Stimulated activated effector memory CD8-positive, alpha-beta T cell treated with anti-CD3 and anti-CD28 coated beads, Interleukin-12 subunit alpha, Interleukin-12 subunit beta, amount 100 ng/mL, for 72 hours (primary cell): ENCODE results near the gene CHCHD3.

Source experiments
- ATAC-seq: fragments of 150-1000 bp; cut with Tn5 transposase; 2 replicates; pipeline ENCODE4 v1.10.0; 2021
- DNase-seq, 2 donors: peaks; one replicate each; pipeline ENCODE4 v3.0.0; 2021 to 2022; ENCODE audit warnings: low spot score in 2 of 2
- H3K27ac Mint-ChIP-seq: one replicate; pipeline ENCODE4 v1.8.0; 2022; ENCODE audit warnings: mild to moderate bottlenecking, mixed read lengths
- H3K36me3 Mint-ChIP-seq: one replicate; pipeline ENCODE4 v1.8.0; 2022; ENCODE audit warnings: mild to moderate bottlenecking, mixed read lengths
- H3K4me1 Mint-ChIP-seq: one replicate; pipeline ENCODE4 v1.8.0; 2022; ENCODE audit warnings: mixed read lengths
- H3K4me3 Mint-ChIP-seq: one replicate; pipeline ENCODE4 v1.8.0; 2022; ENCODE audit warnings: mild to moderate bottlenecking, mixed read lengths
- H3K9me3 Mint-ChIP-seq: one replicate; pipeline ENCODE4 v1.8.0; 2022; ENCODE audit warnings: mixed read lengths

CHCHD3 gene

DNA sequence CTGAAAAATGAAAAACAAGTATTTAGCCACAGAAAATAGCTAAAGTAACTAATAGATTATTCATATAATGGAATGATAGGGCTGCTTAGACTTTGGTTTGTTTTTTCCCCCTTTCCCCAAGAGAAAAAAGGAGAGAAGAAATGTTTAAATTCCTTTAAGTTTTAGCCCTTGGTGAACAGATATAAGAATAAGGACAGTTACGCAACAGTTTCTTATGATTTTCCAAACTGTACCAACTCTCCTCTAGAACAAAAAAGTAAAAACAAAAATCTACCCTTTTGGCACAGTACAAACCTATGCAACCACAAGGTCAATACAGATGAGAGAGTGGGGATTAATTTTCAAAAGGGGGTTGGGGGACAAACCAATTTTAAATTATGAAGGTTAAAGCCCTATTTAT is 227.7 kb downstream of the CHCHD3 start:
- H3K4me3 Mint-ChIP-seq: no peak overlapping the region
- no peaks in the 10 kb centered on the region for H3K4me1 Mint-ChIP-seq

GRCh38 chr7:132847376-132847775 is 234.5 kb downstream of the CHCHD3 start:
- Mint-ChIP-seq H3K27ac (no peak overlapping the region), H3K4me1 (no peaks in the 10 kb centered on the region), H3K9me3 (no peaks in the 10 kb centered on the region), H3K36me3 (no peaks in the 10 kb centered on the region), H3K4me3 (no peak overlapping the region)
- DNase-seq: no peak
- no peak for ATAC-seq

More for the DNA sequence above, 227.7 kb downstream of the CHCHD3 start:
- no peak for DNase-seq
- no peak overlapping the region for H3K27ac Mint-ChIP-seq
- H3K36me3 Mint-ChIP-seq: no peaks in the 10 kb centered on the region
- no peak for ATAC-seq
- H3K9me3 Mint-ChIP-seq: no peaks in the 10 kb centered on the region

DNA sequence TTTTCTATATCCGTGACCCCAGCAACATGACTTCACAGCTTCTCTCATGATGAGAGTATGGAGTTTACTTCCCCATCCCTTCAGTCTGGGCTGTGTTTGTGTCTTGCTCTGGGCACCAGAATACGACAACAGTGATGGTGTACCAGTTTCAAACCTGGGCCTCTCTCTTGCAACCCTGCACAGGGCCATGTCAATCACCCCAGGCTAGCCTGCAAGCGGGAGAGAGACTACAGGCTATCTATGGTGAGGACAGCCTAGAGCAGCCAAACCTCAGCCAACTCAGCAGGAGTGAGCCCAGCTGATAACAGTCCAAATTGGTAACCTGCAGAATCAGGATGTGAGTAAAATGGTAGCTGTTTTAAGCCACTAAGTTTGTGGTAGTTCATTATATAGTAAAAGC is 235.8 kb downstream of the CHCHD3 start:
- H3K4me1 Mint-ChIP-seq: no peaks in the 10 kb centered on the region
- H3K27ac Mint-ChIP-seq: no peak overlapping the region
- DNase-seq: no peak
- H3K9me3 Mint-ChIP-seq: no peaks in the 10 kb centered on the region
- no peak for ATAC-seq
- H3K36me3 Mint-ChIP-seq: peaks cover 3% of the 10 kb centered on the region
- no peak overlapping the region for H3K4me3 Mint-ChIP-seq

DNA sequence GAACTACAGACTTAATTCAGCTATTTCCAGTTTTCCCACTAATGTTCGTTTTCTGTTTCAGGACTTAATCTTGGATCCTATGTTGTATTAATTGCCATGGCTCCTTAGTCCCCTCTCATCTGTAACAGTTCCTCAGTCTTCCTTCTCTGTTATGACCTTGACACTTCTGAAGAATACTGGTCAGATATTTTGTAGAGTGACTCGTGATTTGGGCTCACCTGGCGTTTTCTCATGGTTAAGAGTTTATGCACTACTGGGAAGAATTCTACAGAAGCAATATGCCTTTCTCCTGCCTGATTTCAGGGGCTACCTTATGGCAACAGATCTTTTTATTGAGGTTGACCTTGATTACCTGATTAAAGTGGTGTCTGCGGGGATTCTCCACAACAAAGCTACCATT is 239.4 kb downstream of the CHCHD3 start:
- ATAC-seq (no peak), DNase-seq (no peak)
- Mint-ChIP-seq H3K4me1 (no peaks in the 10 kb centered on the region), H3K27ac (no peak overlapping the region), H3K4me3 (no peak overlapping the region), H3K36me3 (peaks cover 4% of the 10 kb centered on the region), H3K9me3 (no peaks in the 10 kb centered on the region)

DNA sequence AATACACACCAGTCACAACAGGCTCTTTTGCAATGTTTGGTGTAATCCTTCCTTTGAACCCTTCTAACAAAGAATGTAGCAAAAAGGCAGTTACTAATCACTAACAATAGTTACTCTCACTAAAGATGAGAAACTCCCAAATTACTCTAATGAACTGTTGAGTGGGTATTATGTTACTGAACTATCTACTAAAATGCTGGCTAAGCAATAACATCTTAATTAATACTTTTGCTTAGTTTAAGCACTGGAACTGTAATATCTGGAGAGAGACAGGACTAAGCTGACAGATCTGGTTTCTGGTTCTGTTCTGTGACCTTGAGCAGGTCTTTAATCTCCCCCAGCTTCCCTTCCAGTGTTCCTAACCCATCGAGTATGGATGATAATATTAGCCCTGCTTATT is 241.7 kb downstream of the CHCHD3 start:
- no peak overlapping the region for H3K27ac Mint-ChIP-seq
- H3K4me3 Mint-ChIP-seq: no peak overlapping the region
- DNase-seq: no peak
- H3K36me3 Mint-ChIP-seq: peaks cover 17% of the 10 kb centered on the region
- no peaks in the 10 kb centered on the region for H3K4me1 Mint-ChIP-seq
- ATAC-seq: no peak
- H3K9me3 Mint-ChIP-seq: no peaks in the 10 kb centered on the region

DNA sequence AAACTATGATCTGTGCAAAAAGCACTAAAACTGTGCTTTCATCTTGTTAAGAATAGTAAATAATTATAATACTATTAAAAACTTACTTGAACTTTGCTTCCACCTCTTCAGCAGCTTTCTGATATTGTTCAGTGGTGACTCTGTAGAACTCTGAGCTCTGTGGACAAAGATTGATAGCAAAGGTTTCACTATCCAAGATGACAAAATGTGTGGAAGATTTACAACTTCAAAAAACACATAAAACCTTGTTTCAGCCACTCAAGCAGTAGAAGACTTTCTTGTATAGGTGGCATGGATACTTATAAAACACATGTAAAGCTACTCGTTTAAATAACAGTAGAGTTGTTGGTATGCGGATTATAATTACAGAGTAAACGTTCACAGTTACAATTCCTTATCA is 243.6 kb downstream of the CHCHD3 start:
- Mint-ChIP-seq H3K4me3 (no peak overlapping the region), H3K36me3 (peaks cover 17% of the 10 kb centered on the region), H3K27ac (no peak overlapping the region), H3K9me3 (no peaks in the 10 kb centered on the region), H3K4me1 (no peaks in the 10 kb centered on the region)
- DNase-seq (no peak), ATAC-seq (no peak)

GRCh38 chr7:132837529-132837928 is 244.4 kb downstream of the CHCHD3 start:
- no peak for ATAC-seq
- H3K4me1 Mint-ChIP-seq: no peaks in the 10 kb centered on the region
- no peak overlapping the region for H3K4me3 Mint-ChIP-seq
- peaks cover 17% of the 10 kb centered on the region for H3K36me3 Mint-ChIP-seq
- no peak for DNase-seq
- no peak overlapping the region for H3K27ac Mint-ChIP-seq
- no peaks in the 10 kb centered on the region for H3K9me3 Mint-ChIP-seq

DNA sequence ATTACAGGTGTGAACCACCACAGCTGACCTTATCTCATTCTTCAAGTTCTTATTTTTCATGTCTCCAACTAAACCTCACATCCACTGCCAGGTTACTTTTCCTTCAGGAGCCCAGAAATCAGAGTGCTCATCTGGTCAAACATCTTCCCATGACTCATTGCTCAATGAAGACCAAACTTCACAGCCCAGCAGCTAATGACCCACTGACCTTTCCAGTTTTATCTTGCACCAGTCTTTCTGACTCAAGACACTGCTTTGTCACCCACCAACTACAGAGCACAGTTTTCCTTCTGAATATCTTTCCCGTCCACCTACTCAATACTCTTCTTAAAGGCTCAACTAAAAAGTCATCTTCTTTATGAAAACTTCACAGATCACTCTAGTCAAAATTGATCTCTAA is 245.1 kb downstream of the CHCHD3 start:
- Mint-ChIP-seq H3K4me3 (no peak overlapping the region), H3K4me1 (no peaks in the 10 kb centered on the region), H3K36me3 (peaks cover 17% of the 10 kb centered on the region), H3K27ac (no peak overlapping the region), H3K9me3 (no peaks in the 10 kb centered on the region)
- no peak for DNase-seq
- no peak for ATAC-seq

DNA sequence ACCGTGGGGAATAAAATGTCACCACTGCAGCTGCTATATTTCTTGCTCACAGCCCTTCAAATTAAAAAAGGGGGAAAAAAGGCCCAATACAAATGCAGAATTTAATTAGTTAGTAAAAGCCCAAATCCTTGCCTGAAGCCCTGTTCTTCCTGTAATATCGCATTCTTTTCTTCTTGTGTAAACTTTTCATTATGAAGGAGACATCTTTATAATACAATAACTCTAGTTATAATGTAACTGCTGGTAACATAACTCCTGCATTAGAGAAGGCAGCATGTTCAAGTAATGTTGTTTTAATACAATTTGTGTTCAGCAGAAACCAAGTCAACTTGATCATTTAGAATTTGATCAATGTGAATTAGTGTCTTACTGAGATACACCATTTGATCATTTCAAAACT is 250.9 kb downstream of the CHCHD3 start:
- Mint-ChIP-seq H3K9me3 (no peaks in the 10 kb centered on the region), H3K4me3 (no peak overlapping the region), H3K36me3 (peaks cover 6% of the 10 kb centered on the region), H3K4me1 (peaks cover 5% of the 10 kb centered on the region), H3K27ac (no peak overlapping the region)
- no peak for ATAC-seq
- DNase-seq: no peak

GRCh38 chr7:132828502-132828901 is 253.4 kb downstream of the CHCHD3 start:
- Mint-ChIP-seq H3K36me3 (no peaks in the 10 kb centered on the region), H3K9me3 (peaks cover 3% of the 10 kb centered on the region), H3K4me3 (no peak overlapping the region), H3K27ac (no peak overlapping the region), H3K4me1 (peaks cover 11% of the 10 kb centered on the region)
- no peak for DNase-seq
- no peak for ATAC-seq

- ATAC-seq (no peak), DNase-seq (no peak)
- Mint-ChIP-seq H3K4me1 (peaks cover 11% of the 10 kb centered on the region), H3K9me3 (peaks cover 3% of the 10 kb centered on the region), H3K4me3 (no peak overlapping the region), H3K36me3 (no peaks in the 10 kb centered on the region), H3K27ac (no peak overlapping the region)
These were observed 255.7 kb downstream of the CHCHD3 start for GRCh38 chr7:132825932-132826835.

- Mint-ChIP-seq H3K27ac (no peak overlapping the region), H3K4me1 (peaks cover 11% of the 10 kb centered on the region), H3K9me3 (peaks cover 3% of the 10 kb centered on the region), H3K4me3 (no peak overlapping the region), H3K36me3 (no peaks in the 10 kb centered on the region)
- ATAC-seq: no peak
- DNase-seq: no peak
These were observed 256.7 kb downstream of the CHCHD3 start for GRCh38 chr7:132825222-132825621.

DNA sequence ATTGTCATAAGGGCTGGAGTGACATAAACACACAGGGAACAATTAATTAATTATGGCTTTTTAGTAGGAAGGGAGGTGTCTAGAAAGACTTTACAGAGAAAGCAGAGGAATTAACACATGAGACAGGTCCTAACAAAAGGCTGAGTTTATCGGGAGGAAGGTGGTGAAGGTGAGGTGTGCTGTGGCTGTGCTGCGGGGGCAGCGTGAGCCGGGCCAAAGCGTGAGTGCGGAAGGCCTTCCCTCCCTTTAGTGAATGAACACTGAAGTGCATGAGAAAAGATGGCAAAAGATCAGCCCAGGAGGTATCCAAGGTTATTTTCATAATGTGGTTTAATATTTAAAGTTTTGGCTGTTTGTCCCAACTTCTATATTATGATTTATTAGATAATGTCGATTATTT is 262.2 kb downstream of the CHCHD3 start:
- Mint-ChIP-seq H3K9me3 (peaks cover 1% of the 10 kb centered on the region), H3K27ac (no peak overlapping the region), H3K4me3 (no peak overlapping the region), H3K4me1 (no peaks in the 10 kb centered on the region), H3K36me3 (no peaks in the 10 kb centered on the region)
- DNase-seq (no peak), ATAC-seq (no peak)

DNA sequence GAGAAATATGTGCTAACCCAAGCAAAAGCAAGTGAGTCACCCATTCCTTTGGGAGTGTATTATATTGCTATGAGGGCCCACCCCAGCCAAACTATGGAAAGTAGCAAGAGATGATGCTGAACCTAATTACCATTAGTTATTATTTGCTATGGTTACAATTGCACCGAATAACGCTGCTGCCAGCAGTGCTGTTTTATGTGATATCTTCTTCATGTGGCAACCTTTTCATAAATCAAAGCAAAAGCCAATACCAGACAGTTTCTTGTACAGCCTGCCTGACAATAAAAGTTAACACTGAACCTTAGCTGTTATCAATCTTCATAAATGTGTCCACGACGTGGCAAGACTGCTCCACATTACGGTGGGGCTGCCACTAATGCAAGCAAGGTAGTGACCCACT is 263.9 kb downstream of the CHCHD3 start:
- Mint-ChIP-seq H3K36me3 (no peaks in the 10 kb centered on the region), H3K27ac (no peak overlapping the region), H3K4me1 (peaks cover under 1% of the 10 kb centered on the region), H3K4me3 (no peak overlapping the region), H3K9me3 (no peaks in the 10 kb centered on the region)
- ATAC-seq (no peak), DNase-seq (no peak)

DNA sequence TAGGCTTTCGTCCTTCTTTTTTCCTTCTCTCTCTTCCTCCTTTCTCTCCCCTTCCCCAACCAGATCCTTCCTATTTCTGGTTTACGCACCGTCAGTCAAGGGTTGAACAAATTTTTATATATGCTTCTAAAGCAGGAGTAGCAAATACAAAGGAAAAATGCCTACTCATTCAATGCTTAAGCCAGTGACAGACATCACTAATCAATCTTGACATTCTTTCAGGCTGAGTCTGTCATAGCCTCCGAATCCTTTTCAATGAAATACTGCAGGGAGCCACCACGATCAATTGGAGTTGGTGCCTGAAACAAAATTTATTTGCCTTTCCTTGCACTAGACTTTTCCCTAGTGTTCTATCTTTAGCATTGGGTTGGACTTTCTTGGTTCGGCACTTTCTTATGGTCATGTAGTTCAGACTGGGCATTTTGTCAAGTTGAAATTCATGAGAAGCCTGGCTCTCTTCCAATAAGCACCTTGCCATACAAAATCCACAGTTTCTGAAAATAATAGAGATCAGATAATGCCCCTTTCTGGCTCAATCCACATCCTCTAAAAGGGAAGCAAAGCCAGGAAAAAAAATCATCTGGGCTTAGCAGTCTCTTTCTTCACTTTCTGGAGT is 266.1 kb downstream of the CHCHD3 start:
- ATAC-seq: no peak
- H3K36me3 Mint-ChIP-seq: no peaks in the 10 kb centered on the region
- peaks cover 6% of the 10 kb centered on the region for H3K4me1 Mint-ChIP-seq
- no peak overlapping the region for H3K27ac Mint-ChIP-seq
- no peak for DNase-seq
- H3K9me3 Mint-ChIP-seq: peaks cover 6% of the 10 kb centered on the region
- no peak overlapping the region for H3K4me3 Mint-ChIP-seq

- Mint-ChIP-seq H3K36me3 (no peaks in the 10 kb centered on the region), H3K27ac (no peak overlapping the region), H3K9me3 (peaks cover 6% of the 10 kb centered on the region), H3K4me1 (peaks cover 6% of the 10 kb centered on the region), H3K4me3 (no peak overlapping the region)
- DNase-seq: no peak
- no peak for ATAC-seq
These were observed 266.8 kb downstream of the CHCHD3 start for GRCh38 chr7:132815130-132815529.
